ENCODE results near the gene CLK3. TPM values are rescaled to one million over a fixed set of nuclear protein-coding genes. Genes with fewer than 3 reads are reported as not detected.

CLK3 gene
- total and polyA plus RNA-seq, 8 donors, result 47.6 to 226 (median 93.2) TPM

DNA sequence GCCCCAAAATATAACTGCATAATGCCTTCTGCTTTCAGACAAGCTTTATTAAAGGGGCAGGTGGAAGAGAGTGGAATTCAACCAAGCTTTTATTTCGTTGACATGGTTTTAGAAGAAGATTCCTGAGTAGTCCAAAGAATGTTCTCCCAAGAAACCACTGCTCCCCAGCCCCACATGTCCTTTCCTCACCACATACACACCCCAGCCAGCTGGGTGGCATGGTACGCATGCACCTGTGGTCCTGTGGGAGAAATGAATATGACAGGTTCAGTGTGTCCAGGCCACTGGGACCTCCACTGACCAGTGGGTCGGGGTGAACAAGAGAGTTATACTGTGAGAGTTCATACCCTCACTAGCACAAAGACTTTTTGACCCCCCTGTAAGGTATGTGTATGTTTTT, 44.4 kb upstream of the CLK3 start:
- Histone ChIP-seq H3K9me3 (no peaks in the 10 kb centered on the region), H3K4me3 (no peak overlapping the region), H3K27me3 (no peaks in the 10 kb centered on the region), H3K27ac (no peak overlapping the region), H3K36me3 (peaks cover 32 to 63% (median 51%) of the 10 kb centered on the region in 4 donors), H3K4me1 (peaks cover 0 to 15% (median 2%) of the 10 kb centered on the region in 4 donors)
- intact Hi-C loops (cut with DNase I; ENCODE audit: low total_unique reads), result no loop called here
- 89 to 96% (median 93%) methylated on average over 3 of the region's 3 CpGs for WGBS, 5 donors
- TF ChIP-seq, protein P1, sequence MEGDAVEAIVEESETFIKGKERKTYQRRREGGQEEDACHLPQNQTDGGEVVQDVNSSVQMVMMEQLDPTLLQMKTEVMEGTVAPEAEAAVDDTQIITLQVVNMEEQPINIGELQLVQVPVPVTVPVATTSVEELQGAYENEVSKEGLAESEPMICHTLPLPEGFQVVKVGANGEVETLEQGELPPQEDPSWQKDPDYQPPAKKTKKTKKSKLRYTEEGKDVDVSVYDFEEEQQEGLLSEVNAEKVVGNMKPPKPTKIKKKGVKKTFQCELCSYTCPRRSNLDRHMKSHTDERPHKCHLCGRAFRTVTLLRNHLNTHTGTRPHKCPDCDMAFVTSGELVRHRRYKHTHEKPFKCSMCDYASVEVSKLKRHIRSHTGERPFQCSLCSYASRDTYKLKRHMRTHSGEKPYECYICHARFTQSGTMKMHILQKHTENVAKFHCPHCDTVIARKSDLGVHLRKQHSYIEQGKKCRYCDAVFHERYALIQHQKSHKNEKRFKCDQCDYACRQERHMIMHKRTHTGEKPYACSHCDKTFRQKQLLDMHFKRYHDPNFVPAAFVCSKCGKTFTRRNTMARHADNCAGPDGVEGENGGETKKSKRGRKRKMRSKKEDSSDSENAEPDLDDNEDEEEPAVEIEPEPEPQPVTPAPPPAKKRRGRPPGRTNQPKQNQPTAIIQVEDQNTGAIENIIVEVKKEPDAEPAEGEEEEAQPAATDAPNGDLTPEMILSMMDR (IDR thresholded peaks at IDR 0.05), result no peak
- no peak for TF ChIP-seq POLR2A (IDR thresholded peaks at IDR 0.05)
- TF ChIP-seq POLR2AphosphoS5 (IDR thresholded peaks at IDR 0.05), result no peak
- no peak for TF ChIP-seq EP300 (IDR thresholded peaks at IDR 0.05)
- DNase-seq, result no peak

- intact Hi-C loops (cut with DNase I; ENCODE audit: low total_unique reads), result no loop called here
- WGBS, 5 donors, result 95 to 98% (median 98%) methylated on average over 4 of the region's 4 CpGs
- H3K9me3 ChIP-seq, result no peaks in the 10 kb centered on the region
- TF ChIP-seq POLR2AphosphoS5 (IDR thresholded peaks at IDR 0.05), result no peak
- no peak for TF ChIP-seq POLR2A (IDR thresholded peaks at IDR 0.05)
- TF ChIP-seq, protein P1 (IDR thresholded peaks at IDR 0.05), result no peak
- no peak for TF ChIP-seq EP300 (IDR thresholded peaks at IDR 0.05)
- peaks cover 35 to 90% (median 74%) of the 10 kb centered on the region in 4 donors for H3K36me3 ChIP-seq
- no peaks in the 10 kb centered on the region for H3K27me3 ChIP-seq
- peaks cover 0 to 15% (median 2%) of the 10 kb centered on the region in 4 donors for H3K4me1 ChIP-seq
- no peak for DNase-seq
- no peak overlapping the region for H3K27ac ChIP-seq
- no peak overlapping the region for H3K4me3 ChIP-seq
Observed at GRCh38 chr15:74573987-74574386, 41.6 kb upstream of the CLK3 start.

DNA sequence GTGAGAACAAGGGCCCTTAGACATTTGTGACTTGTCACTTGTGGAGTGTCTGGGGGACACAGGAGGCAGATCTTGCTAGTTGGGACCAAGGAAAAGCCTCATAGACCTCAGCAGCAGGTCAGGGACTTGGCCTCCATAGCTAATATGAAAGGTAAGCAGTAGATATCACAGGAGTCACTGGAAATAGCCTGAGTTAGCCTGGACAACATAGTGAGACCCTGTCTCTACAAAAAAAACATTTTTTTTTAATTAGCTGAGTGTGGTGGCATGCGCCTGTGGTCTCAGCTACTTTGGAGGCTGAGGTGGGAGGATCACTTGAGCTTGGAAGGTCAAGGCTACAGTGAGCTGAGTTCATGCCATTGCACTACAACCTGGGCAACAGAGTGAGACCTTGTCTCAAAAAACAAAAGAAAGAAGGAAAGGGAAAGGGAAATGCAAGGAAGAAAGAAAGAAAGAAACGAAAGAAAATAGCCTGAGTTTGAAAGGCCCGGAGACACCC, 37.1 kb upstream of the CLK3 start:
- TF ChIP-seq POLR2A (IDR thresholded peaks at IDR 0.05) (no peak), EP300 (IDR thresholded peaks at IDR 0.05) (no peak), POLR2AphosphoS5 (IDR thresholded peaks at IDR 0.05) (no peak)
- no peak for DNase-seq
- H3K27me3 ChIP-seq, result no peaks in the 10 kb centered on the region
- H3K9me3 ChIP-seq, result no peaks in the 10 kb centered on the region
- H3K4me3 ChIP-seq, result no peak overlapping the region
- H3K27ac ChIP-seq, result no peak overlapping the region
- peaks cover 24 to 87% (median 83%) of the 10 kb centered on the region in 4 donors for H3K36me3 ChIP-seq
- intact Hi-C loops (cut with DNase I; ENCODE audit: low total_unique reads), result no loop called here
- H3K4me1 ChIP-seq, result no peaks in the 10 kb centered on the region
- 95 to 99% (median 98%) methylated on average over 3 of the region's 3 CpGs for WGBS, 5 donors

DNA sequence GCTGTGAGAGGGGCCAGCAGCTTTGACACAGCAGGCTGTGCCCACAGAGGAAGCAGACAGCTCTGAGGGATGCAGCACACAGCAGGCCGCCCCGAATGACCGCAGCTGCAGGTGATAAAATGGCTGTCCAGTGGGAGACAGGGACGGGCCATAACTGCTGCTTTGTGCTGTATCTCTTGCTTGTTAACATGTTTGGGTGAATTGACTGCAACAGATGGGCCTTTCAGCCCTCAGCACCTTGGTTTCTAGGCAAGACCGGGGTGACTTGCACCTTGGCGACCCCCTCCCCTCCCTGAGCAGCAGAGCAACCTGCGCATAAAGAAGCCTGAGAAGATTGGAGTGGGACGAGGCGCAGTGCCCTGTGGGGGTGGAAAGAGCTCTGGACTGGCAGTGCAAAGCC, 36.6 kb upstream of the CLK3 start:
- Histone ChIP-seq H3K9me3 (no peaks in the 10 kb centered on the region), H3K27ac (no peak overlapping the region), H3K4me3 (no peak overlapping the region), H3K36me3 (peaks cover 20 to 86% (median 79%) of the 10 kb centered on the region in 4 donors), H3K27me3 (no peaks in the 10 kb centered on the region), H3K4me1 (no peaks in the 10 kb centered on the region)
- TF ChIP-seq POLR2A (IDR thresholded peaks at IDR 0.05), result no peak
- TF ChIP-seq POLR2AphosphoS5 (IDR thresholded peaks at IDR 0.05), result no peak
- TF ChIP-seq, protein P1 (IDR thresholded peaks at IDR 0.05), result no peak
- no peak for TF ChIP-seq EP300 (IDR thresholded peaks at IDR 0.05)
- DNase-seq, result no peak
- 92 to 97% (median 94%) methylated on average over 9 of the region's 9 CpGs for WGBS, 5 donors
- intact Hi-C loops (cut with DNase I; ENCODE audit: low total_unique reads), result no loop called here
